ENCODE data around the gene SLC12A8.

- TF ChIP-seq CTCF (IDR thresholded peaks at IDR 0.05): no peak
- no peak for TF ChIP-seq POLR2A (IDR thresholded peaks at IDR 0.05)
Observed at GRCh38 chr3:125107363-125107762, 105.2 kb downstream of the SLC12A8 start.
